Upper lobe of right lung (tissue), 1 donor: ENCODE measurements around the gene CCDC88C. TPM values are rescaled to one million over a fixed set of nuclear protein-coding genes. Genes with fewer than 3 reads are reported as not detected.

Source experiments
- ATAC-seq: fragments of 200-7000 bp; cut with Tn5 transposase; one replicate; pipeline ENCODE4 v1.9.1; 2020; ENCODE audit warnings: mild to moderate bottlenecking, moderate library complexity
- DNase-seq: peaks from one replicate; pipeline ENCODE4 v3.0.0-alpha.2; 2020
- H3K27ac ChIP-seq: fragments of 200-600 bp; one replicate; pipeline ENCODE4 v1.8.0; 2022
- H3K27me3 ChIP-seq: fragments of 200-600 bp; one replicate; pipeline ENCODE4 v1.8.0; 2022; ENCODE audit warnings: mild to moderate bottlenecking
- H3K36me3 ChIP-seq: fragments of 200-600 bp; one replicate; pipeline ENCODE4 v1.8.0; 2022
- H3K4me1 ChIP-seq: fragments of 200-600 bp; one replicate; pipeline ENCODE4 v1.8.0; 2022
- H3K4me3 ChIP-seq: fragments of 200-600 bp; one replicate; pipeline ENCODE4 v1.8.0; 2022; ENCODE audit warnings: mild to moderate bottlenecking
- H3K9me3 ChIP-seq: fragments of 200-600 bp; one replicate; pipeline ENCODE4 v1.8.0; 2022
- CTCF ChIP-seq: fragments of 200-600 bp; IDR thresholded peaks from one replicate; pipeline ENCODE4 v1.8.0; 2022; ENCODE audit warnings: antibody characterized with exemption
- intact Hi-C: fragments of 100-400 bp; cut with DNase I; formaldehyde crosslinking; loops from one replicate; pipeline ENCODE4 v1.11.0; 2022
- total RNA-seq: library from RNA; stranded (reverse); fragmentation: NEBNext Ultra II Directional; extraction: Animal tissue kit (Norgen Biotek cat#: 25700); gene quantifications from one replicate; pipeline ENCODE4 v1.2.1, GENCODE V29; 2021
- donor health status: DM: no; HTN: yes; CAD: no; lungs with severe emphysema.

The CCDC88C gene
- total RNA-seq, 1 donor from 2014 or later: 34.1 TPM

GRCh38 chr14:91303091-91303923 is 114.3 kb downstream of the CCDC88C start:
- H3K4me1 ChIP-seq: no peaks in the 10 kb centered on the region
- DNase-seq (peak; percentile 71), ATAC-seq (peak; percentile 68)
- no peaks in the 10 kb centered on the region for H3K9me3 ChIP-seq
- H3K36me3 ChIP-seq: peaks cover 53% of the 10 kb centered on the region
- intact Hi-C loops: no loop called here
- H3K27me3 ChIP-seq: no peaks in the 10 kb centered on the region
- TF ChIP-seq CTCF: no peak
- no peak overlapping the region for H3K27ac ChIP-seq
- H3K4me3 ChIP-seq: no peak overlapping the region

GRCh38 chr14:91302391-91302790 is 115.2 kb downstream of the CCDC88C start:
- Histone ChIP-seq H3K27ac (no peak overlapping the region), H3K36me3 (peaks cover 56% of the 10 kb centered on the region)
- ATAC-seq: no peak

GRCh38 chr14:91300957-91301356 is 116.7 kb downstream of the CCDC88C start:
- Histone ChIP-seq H3K27me3 (no peaks in the 10 kb centered on the region), H3K27ac (no peak overlapping the region), H3K9me3 (no peaks in the 10 kb centered on the region), H3K4me1 (no peaks in the 10 kb centered on the region), H3K36me3 (peaks cover 55% of the 10 kb centered on the region), H3K4me3 (no peak overlapping the region)
- no peak for ATAC-seq
- no peak for TF ChIP-seq CTCF
- intact Hi-C loops: no loop called here
- no peak for DNase-seq

More at GRCh38 chr14:91302391-91302790, 115.2 kb downstream of the CCDC88C start:
- no peak for TF ChIP-seq CTCF
- DNase-seq: no peak
- no peaks in the 10 kb centered on the region for H3K27me3 ChIP-seq
- intact Hi-C loops: no loop called here
- H3K4me3 ChIP-seq: no peak overlapping the region
- no peaks in the 10 kb centered on the region for H3K9me3 ChIP-seq
- no peaks in the 10 kb centered on the region for H3K4me1 ChIP-seq

- no peak for ATAC-seq
- no peak for TF ChIP-seq CTCF
- DNase-seq: no peak
Measured at GRCh38 chr14:91300283-91300895, 117.2 kb downstream of the CCDC88C start.

GRCh38 chr14:91299121-91300115 is 118.2 kb downstream of the CCDC88C start:
- H3K27ac ChIP-seq: no peak overlapping the region
- peaks cover 58% of the 10 kb centered on the region for H3K36me3 ChIP-seq
- ATAC-seq (peak; percentile 26), DNase-seq (no peak)
- no peak for TF ChIP-seq CTCF
- intact Hi-C loops: no loop called here
- no peak overlapping the region for H3K4me3 ChIP-seq
- no peaks in the 10 kb centered on the region for H3K9me3 ChIP-seq
- H3K27me3 ChIP-seq: no peaks in the 10 kb centered on the region
- no peaks in the 10 kb centered on the region for H3K4me1 ChIP-seq

More at GRCh38 chr14:91300283-91300895, 117.2 kb downstream of the CCDC88C start:
- H3K9me3 ChIP-seq: no peaks in the 10 kb centered on the region
- H3K4me1 ChIP-seq: no peaks in the 10 kb centered on the region
- no peak overlapping the region for H3K4me3 ChIP-seq
- H3K36me3 ChIP-seq: peaks cover 55% of the 10 kb centered on the region
- no peaks in the 10 kb centered on the region for H3K27me3 ChIP-seq
- intact Hi-C loops: no loop called here
- H3K27ac ChIP-seq: no peak overlapping the region
